Common myeloid progenitor, CD34-positive (primary cell): ENCODE measurements around the gene RAMP1. TPM values are rescaled to one million over a fixed set of nuclear protein-coding genes. Genes with fewer than 3 reads are reported as not detected.

ENCODE experiments used
- CTCF ChIA-PET: fragments of 350-600 bp; sonication (Branson Sonifier 250); formaldehyde crosslinking; loops from one replicate; lab custom pipeline; 2021; ENCODE audit warnings: antibody characterized with exemption; lab: Charles Lee
- POLR2A ChIA-PET: fragments of 350-600 bp; sonication (Branson Sonifier 250); formaldehyde crosslinking; loops from one replicate; lab custom pipeline; 2021; ENCODE audit warnings: antibody characterized with exemption; lab: Charles Lee
- DNase-seq, 3 donors: peaks; one replicate each; pipeline versions ENCODE4 v3.0.0 to v3.0.0-alpha.2; 2013
- H3K27ac ChIP-seq, 2 experiments: 1 replicate in 1 of 2; 2 replicates in 1 of 2; pipeline ENCODE4 v1.7.0; 2013; ENCODE audit warnings: inconsistent platforms in 2 of 2, low read length in 2 of 2, mild to moderate bottlenecking in 2 of 2, low read depth in 1 of 2, moderate library complexity in 1 of 2; ENCODE audit not compliant: severe bottlenecking in 2 of 2, insufficient read depth in 1 of 2, poor library complexity in 1 of 2
- H3K27me3 ChIP-seq, 5 experiments: replicated peaks in 2 of 5; 1 replicate in 3 of 5; 2 replicates in 2 of 5; pipeline versions ENCODE4 v1.6.1 to v1.7.0; 2013; ENCODE audit warnings: low read length in 4 of 5, mild to moderate bottlenecking in 2 of 5, moderate library complexity in 2 of 5, inconsistent platforms in 1 of 5; ENCODE audit not compliant: insufficient read depth in 5 of 5, control insufficient read depth in 4 of 5
- H3K36me3 ChIP-seq, 4 experiments: 1 replicate in 2 of 4; 2 replicates in 2 of 4; pipeline versions ENCODE4 v1.6.1 to v1.7.0; 2013; ENCODE audit warnings: low read length in 3 of 4, control low read depth in 1 of 4, mild to moderate bottlenecking in 1 of 4; ENCODE audit not compliant: control insufficient read depth in 4 of 4, insufficient read depth in 4 of 4
- H3K4me1 ChIP-seq, 4 experiments: 1 replicate in 3 of 4; 2 replicates in 1 of 4; pipeline versions ENCODE4 v1.6.1 to v1.7.1; 2013; ENCODE audit warnings: low read length in 3 of 4, mild to moderate bottlenecking in 3 of 4, control low read depth in 1 of 4, inconsistent platforms in 1 of 4, moderate library complexity in 1 of 4; ENCODE audit not compliant: control insufficient read depth in 4 of 4, insufficient read depth in 4 of 4; ENCODE audit errors: control extremely low read depth in 1 of 4
- H3K4me3 ChIP-seq, 7 experiments: 1 replicate in 4 of 7; 2 replicates in 3 of 7; pipeline versions ENCODE4 v1.5.1 to v1.7.0; 2013; ENCODE audit warnings: mild to moderate bottlenecking in 7 of 7, low read length in 6 of 7, moderate library complexity in 6 of 7, inconsistent platforms in 2 of 7, low read depth in 2 of 7, control low read depth in 1 of 7; ENCODE audit not compliant: insufficient read depth in 4 of 7, control insufficient read depth in 1 of 7; ENCODE audit errors: extremely low read depth in 1 of 7
- H3K9me3 ChIP-seq, 5 experiments: 1 replicate in 4 of 5; 2 replicates in 1 of 5; pipeline versions ENCODE4 v1.6.1 to v1.7.1; 2013; ENCODE audit warnings: low read length in 4 of 5, mild to moderate bottlenecking in 2 of 5, inconsistent platforms in 1 of 5, low read depth in 1 of 5, moderate library complexity in 1 of 5; ENCODE audit not compliant: control insufficient read depth in 4 of 5, insufficient read depth in 2 of 5; ENCODE audit errors: control extremely low read depth in 1 of 5
- WGBS: methylation state at CpG from one replicate; pipeline ENCODE4 v1.1.5; 2013; ENCODE audit not compliant: insufficient coverage; 5-methylcytosine and 5-hydroxymethylcytosine counted together
- polyA plus RNA-seq: library from polyadenylated mRNA; unstranded; fragments of 120-200 nt; gene quantifications from one replicate; pipeline ENCODE4 v1.2.1, GENCODE V29; 2013

The RAMP1 gene
- 13.6 TPM for polyA plus RNA-seq

DNA sequence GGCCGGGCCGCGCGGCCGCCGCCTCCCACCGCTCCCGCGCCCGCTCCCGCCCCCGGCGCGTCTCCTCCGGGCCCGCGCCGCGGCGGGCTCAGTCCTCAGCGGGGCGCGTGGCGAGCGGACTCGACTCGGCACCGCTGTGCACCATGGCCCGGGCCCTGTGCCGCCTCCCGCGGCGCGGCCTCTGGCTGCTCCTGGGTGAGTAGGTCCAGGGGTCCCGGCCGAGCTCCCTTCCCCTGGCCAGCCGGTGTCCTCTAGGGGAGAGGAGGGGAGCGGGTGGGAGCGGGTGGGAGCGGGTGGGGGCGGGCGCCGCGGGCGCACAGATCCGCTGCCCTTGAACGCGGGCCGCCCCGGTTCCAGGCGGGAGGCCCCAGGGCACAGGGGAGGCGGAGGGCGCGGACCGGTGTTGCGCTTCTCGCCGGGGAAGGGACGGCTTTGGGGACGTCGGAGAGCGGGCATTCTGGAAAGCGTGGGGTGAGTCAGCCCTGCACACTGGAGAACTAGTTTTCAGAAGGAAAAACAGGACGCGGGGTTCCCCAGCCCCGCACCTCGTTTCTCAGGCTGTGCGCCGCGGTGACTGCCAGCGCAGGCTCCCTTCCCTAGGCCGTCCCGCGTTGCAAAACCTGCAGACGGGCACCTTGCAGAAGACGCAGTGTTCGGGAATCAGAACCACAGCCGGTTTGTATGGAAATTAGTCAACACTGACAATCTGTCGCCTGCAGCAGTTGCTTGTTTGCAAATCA, at the start of gene RAMP1:
Gene RAMP1, plus strand, starts transcription at position 91 of the 740 bp plus-strand sequence. Its CDS starts 53 bp downstream, at position 144.
- CTCF ChIA-PET = interaction anchor here (1.0 kb wide), 1 partner anchor 67 kb away, joined by 3 read pairs; no protein-coding TSS in a partner anchor
- Histone ChIP-seq H3K4me1 (peaks cover 5 to 38% (median 22%) of the 10 kb centered on the region in 4 experiments), H3K27me3 (peaks cover 0 to 20% (median 11%) of the 10 kb centered on the region in 5 experiments), H3K4me3 (peak within 1 kb of the TSS in 6 of 7 experiments; percentile 45 to 76 (median 64)), H3K9me3 (no peaks in the 10 kb centered on the region), H3K27ac (no peak within 1 kb of the TSS), H3K36me3 (no peaks in the 10 kb centered on the region)
- peak; percentile 6 to 55 (median 42) for DNase-seq
- WGBS = under 1% methylated on average over 62 of the region's 79 CpGs
- POLR2A ChIA-PET = no interaction called here

DNA sequence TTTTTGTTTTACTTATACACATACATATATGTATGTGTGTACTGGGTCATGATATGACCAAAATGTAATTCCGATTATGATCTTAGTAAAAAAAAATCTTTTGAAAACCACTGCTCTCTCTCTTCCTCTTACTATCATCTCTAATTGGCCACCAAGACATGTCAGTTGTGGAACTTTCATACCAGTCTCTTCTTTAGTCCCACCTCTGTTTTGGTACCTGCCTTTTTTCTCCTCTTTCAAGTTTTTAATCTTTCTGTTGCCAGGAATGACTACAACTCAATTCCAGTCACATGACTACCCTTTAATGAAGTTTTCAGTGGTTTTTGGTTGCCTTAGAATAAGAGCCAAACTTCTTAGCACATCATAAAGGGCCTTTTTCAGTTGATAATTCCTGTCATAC, 43.8 kb upstream of the RAMP1 start:
- H3K27me3 ChIP-seq = no peaks in the 10 kb centered on the region
- POLR2A ChIA-PET = no interaction called here

DNA sequence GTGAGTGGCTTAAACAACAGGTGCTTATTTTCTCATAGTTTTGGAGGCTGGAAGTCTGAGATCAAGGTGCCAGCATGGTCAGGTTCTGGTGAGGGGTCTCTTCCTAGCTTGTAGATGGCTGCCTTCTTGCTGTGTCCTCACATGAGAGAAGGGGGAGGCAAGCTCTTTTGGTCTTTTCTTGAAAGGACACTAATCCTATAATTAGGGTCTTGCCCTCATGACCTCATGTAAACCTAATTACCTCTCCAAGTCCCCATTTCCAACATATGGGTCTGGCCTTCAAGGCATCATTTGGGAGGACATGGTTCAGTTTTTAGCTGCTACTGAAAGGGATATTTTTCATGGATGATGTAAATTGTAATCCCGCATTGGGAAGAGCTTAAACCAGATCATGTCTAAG, 42.9 kb upstream of the RAMP1 start:
- Histone ChIP-seq H3K27ac (no peak overlapping the region), H3K4me1 (peaks cover 0 to 8% (median 2%) of the 10 kb centered on the region in 4 experiments), H3K36me3 (no peaks in the 10 kb centered on the region), H3K4me3 (no peak overlapping the region), H3K27me3 (no peaks in the 10 kb centered on the region), H3K9me3 (no peaks in the 10 kb centered on the region)
- POLR2A ChIA-PET = no interaction called here
- DNase-seq = no peak
- CTCF ChIA-PET = no interaction called here
- 100% methylated on average over 1 of the region's 1 CpG for WGBS

More for the DNA sequence above, 43.8 kb upstream of the RAMP1 start:
- whole genome bisulfite sequencing = no CpG with 5 or more reads among the region's 1 CpG
- peaks cover 0 to 8% (median 2%) of the 10 kb centered on the region in 4 experiments for H3K4me1 ChIP-seq
- CTCF ChIA-PET = no interaction called here
- no peak overlapping the region for H3K4me3 ChIP-seq
- H3K9me3 ChIP-seq = no peaks in the 10 kb centered on the region
- no peak for DNase-seq
- H3K27ac ChIP-seq = no peak overlapping the region
- H3K36me3 ChIP-seq = no peaks in the 10 kb centered on the region

DNA sequence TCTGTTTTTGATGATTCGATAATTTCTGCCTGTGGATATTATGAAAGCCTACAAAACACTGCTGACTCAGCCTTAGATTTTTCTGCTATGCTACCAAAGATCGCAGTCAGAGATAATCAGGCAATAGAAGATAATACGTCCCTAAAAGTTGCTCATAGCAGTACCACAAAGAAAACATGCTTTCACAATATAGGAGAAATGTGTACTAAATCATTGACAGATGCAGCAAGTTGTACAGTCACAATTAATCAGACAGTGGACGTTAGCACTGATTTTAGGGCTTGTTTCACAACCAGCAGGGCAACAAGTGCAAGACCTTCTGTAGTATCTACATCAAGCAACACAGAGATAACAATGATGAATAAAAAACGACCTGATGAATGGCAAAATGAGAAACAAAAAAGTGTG, 41.4 kb upstream of the RAMP1 start:
- Histone ChIP-seq H3K4me1 (peaks cover 0 to 8% (median 2%) of the 10 kb centered on the region in 4 experiments), H3K27me3 (no peaks in the 10 kb centered on the region), H3K36me3 (no peaks in the 10 kb centered on the region), H3K9me3 (no peaks in the 10 kb centered on the region), H3K4me3 (no peak overlapping the region), H3K27ac (no peak overlapping the region)
- peak in 2 of 3 donors; percentile 38 to 52 for DNase-seq
- ChIA-PET CTCF (no interaction called here), POLR2A (no interaction called here)
- 63% methylated on average over 1 of the region's 5 CpGs for WGBS

DNA sequence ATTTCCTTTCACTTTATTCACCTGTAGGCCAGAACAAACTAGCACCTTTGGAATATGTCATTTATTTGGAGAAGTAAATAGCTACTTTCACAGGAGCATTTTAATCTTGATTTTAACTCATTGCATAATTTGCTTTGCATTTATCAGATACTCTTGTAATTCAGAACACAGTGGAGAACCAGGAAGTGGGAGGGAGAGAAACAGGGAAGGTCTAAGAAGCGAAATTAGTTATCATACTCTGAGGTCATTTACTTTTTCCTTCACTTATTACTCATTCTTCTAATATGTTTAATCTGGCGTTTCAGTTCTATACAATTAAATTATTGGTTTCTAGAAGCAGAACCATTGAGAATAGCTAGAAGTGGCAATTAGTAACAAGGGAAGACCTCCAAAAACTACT, 40.2 kb upstream of the RAMP1 start:
- Histone ChIP-seq H3K27me3 (no peaks in the 10 kb centered on the region), H3K4me1 (peaks cover 0 to 8% (median 2%) of the 10 kb centered on the region in 4 experiments), H3K9me3 (no peaks in the 10 kb centered on the region), H3K27ac (no peak overlapping the region), H3K36me3 (no peaks in the 10 kb centered on the region), H3K4me3 (no peak overlapping the region)
- ChIA-PET POLR2A (no interaction called here), CTCF (no interaction called here)
- no CpG with 5 or more reads among the region's 2 CpGs for WGBS
- DNase-seq = no peak

DNA sequence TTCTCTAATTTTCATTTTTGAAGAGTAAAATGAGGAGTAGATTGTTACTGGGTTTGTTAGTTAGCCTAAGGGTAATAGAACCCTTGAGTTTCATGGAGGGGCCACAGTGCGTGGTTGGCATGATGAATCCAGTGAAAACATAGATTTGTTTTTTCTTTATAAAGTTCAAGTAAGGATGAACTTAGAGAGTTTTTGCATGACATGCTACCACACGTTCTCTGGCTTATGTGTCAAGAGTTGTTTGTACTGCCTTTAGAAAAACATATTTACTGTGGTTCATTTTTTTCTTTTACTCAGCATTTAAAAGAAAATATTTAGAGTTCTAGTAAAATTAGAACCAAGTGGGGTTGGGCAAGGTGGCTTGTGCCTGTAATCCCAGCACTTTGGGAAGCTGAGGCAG, 39.0 kb upstream of the RAMP1 start:
- CTCF ChIA-PET = interaction anchor here (0.6 to 1.3 kb wide), 3 partner anchors 8 to 59 kb away, joined by 3 read pairs; no protein-coding TSS in a partner anchor
- no peaks in the 10 kb centered on the region for H3K36me3 ChIP-seq
- WGBS = 86% methylated on average over 1 of the region's 2 CpGs

DNA sequence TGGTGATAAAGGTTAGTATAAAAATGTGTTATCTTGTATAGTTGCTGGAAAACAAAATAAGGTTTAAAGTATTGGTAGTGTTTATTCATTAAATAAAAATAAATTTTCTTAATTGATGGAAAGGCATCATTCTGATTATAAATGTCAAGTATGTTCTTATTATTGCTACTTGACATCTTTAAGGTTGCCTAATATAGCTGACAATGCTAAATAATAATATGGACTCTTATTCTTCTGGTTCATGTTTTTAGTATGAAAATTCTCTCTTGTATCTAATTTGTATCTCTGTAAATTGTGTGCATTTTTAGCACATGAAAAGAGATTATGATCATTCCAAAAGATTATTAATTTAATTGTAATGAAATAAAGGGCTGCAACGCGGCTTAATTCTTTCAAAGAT, 35.9 kb upstream of the RAMP1 start:
- POLR2A ChIA-PET = no interaction called here
- no peaks in the 10 kb centered on the region for H3K27me3 ChIP-seq
- H3K4me3 ChIP-seq = no peak overlapping the region
- H3K9me3 ChIP-seq = no peaks in the 10 kb centered on the region
- peaks cover 0 to 6% (median 2%) of the 10 kb centered on the region in 4 experiments for H3K4me1 ChIP-seq
- no CpG with 5 or more reads among the region's 2 CpGs for WGBS
- CTCF ChIA-PET = no interaction called here
- H3K27ac ChIP-seq = no peak overlapping the region
- DNase-seq = no peak
- no peaks in the 10 kb centered on the region for H3K36me3 ChIP-seq

More for the DNA sequence above, 39.0 kb upstream of the RAMP1 start:
- Histone ChIP-seq H3K4me3 (no peak overlapping the region), H3K4me1 (peaks cover 0 to 8% (median 2%) of the 10 kb centered on the region in 4 experiments), H3K27me3 (no peaks in the 10 kb centered on the region), H3K27ac (no peak overlapping the region), H3K9me3 (no peaks in the 10 kb centered on the region)
- POLR2A ChIA-PET = no interaction called here
- DNase-seq = no peak
